ENCODE results near the gene DUSP3. TPM values are rescaled to one million over a fixed set of nuclear protein-coding genes. Genes with fewer than 3 reads are reported as not detected.

DUSP3 gene
- total RNA-seq, 1 donor from 2014 or later: 45.0 TPM

GRCh38 chr17:43822570-43823190 is 43.9 kb upstream of the DUSP3 start:
- Mint-ChIP-seq H3K27ac (no peak overlapping the region), H3K4me1 (peaks cover 7% of the 10 kb centered on the region), H3K4me3 (no peak overlapping the region), H3K27me3 (ENCODE audit: low read depth) (no peaks in the 10 kb centered on the region), H3K9me3 (no peaks in the 10 kb centered on the region), H3K36me3 (peaks cover 33% of the 10 kb centered on the region)
- no peak for DNase-seq (ENCODE audit: low spot score in 2 of 2, unreplicated experiment in 2 of 2)
- no peak for TF ChIP-seq CTCF (IDR thresholded peaks at IDR 0.05; ENCODE audit: unreplicated experiment)

GRCh38 chr17:43820759-43821158 is 42.0 kb upstream of the DUSP3 start:
- Mint-ChIP-seq H3K36me3 (peaks cover 28% of the 10 kb centered on the region), H3K27ac (no peak overlapping the region), H3K9me3 (no peaks in the 10 kb centered on the region), H3K4me3 (no peak overlapping the region), H3K27me3 (ENCODE audit: low read depth) (no peaks in the 10 kb centered on the region), H3K4me1 (peaks cover 7% of the 10 kb centered on the region)
- no peak for TF ChIP-seq CTCF (IDR thresholded peaks at IDR 0.05; ENCODE audit: unreplicated experiment)
- no peak for DNase-seq (ENCODE audit: low spot score in 2 of 2, unreplicated experiment in 2 of 2)

- no peak for TF ChIP-seq CTCF (IDR thresholded peaks at IDR 0.05; ENCODE audit: unreplicated experiment)
- H3K9me3 Mint-ChIP-seq: no peaks in the 10 kb centered on the region
- peaks cover 7% of the 10 kb centered on the region for H3K4me1 Mint-ChIP-seq
- DNase-seq (ENCODE audit: low spot score in 2 of 2, unreplicated experiment in 2 of 2): no peak
- no peaks in the 10 kb centered on the region for H3K27me3 Mint-ChIP-seq (ENCODE audit: low read depth)
- no peak overlapping the region for H3K4me3 Mint-ChIP-seq
- no peak overlapping the region for H3K27ac Mint-ChIP-seq
- H3K36me3 Mint-ChIP-seq: peaks cover 28% of the 10 kb centered on the region
Measured at GRCh38 chr17:43818966-43819365, 40.2 kb upstream of the DUSP3 start.

- H3K4me3 Mint-ChIP-seq: no peak overlapping the region
- DNase-seq (ENCODE audit: low spot score in 2 of 2, unreplicated experiment in 2 of 2): peak in 1 of 2 experiments; percentile 7
- no peak for TF ChIP-seq CTCF (IDR thresholded peaks at IDR 0.05; ENCODE audit: unreplicated experiment)
- no peak overlapping the region for H3K27ac Mint-ChIP-seq
- peaks cover 24% of the 10 kb centered on the region for H3K36me3 Mint-ChIP-seq
- no peaks in the 10 kb centered on the region for H3K9me3 Mint-ChIP-seq
- no peaks in the 10 kb centered on the region for H3K27me3 Mint-ChIP-seq (ENCODE audit: low read depth)
- peaks cover 7% of the 10 kb centered on the region for H3K4me1 Mint-ChIP-seq
Measured at GRCh38 chr17:43817826-43818225, 39.0 kb upstream of the DUSP3 start.

- no peak for TF ChIP-seq CTCF (IDR thresholded peaks at IDR 0.05; ENCODE audit: unreplicated experiment)
- Mint-ChIP-seq H3K4me3 (no peak overlapping the region), H3K27ac (no peak overlapping the region)
Measured at GRCh38 chr17:43816336-43817320, 37.9 kb upstream of the DUSP3 start.

More at GRCh38 chr17:43816336-43817320, 37.9 kb upstream of the DUSP3 start:
- DNase-seq (ENCODE audit: low spot score in 2 of 2, unreplicated experiment in 2 of 2): no peak
- Mint-ChIP-seq H3K9me3 (no peaks in the 10 kb centered on the region), H3K36me3 (peaks cover 24% of the 10 kb centered on the region), H3K27me3 (ENCODE audit: low read depth) (no peaks in the 10 kb centered on the region), H3K4me1 (peaks cover 7% of the 10 kb centered on the region)

All from mesothelial cell of epicardium (in vitro differentiated cells).